H1 (cell line): ENCODE measurements around the gene PRPF6. TPM values are rescaled to one million over a fixed set of nuclear protein-coding genes. Genes with fewer than 3 reads are reported as not detected.

Experiments used
- CTCF ChIA-PET: fragments of 300-600 bp; sonication (Branson Sonifier 250); formaldehyde crosslinking; loops from one replicate; lab custom pipeline; 2021; ENCODE audit not compliant: partially characterized antibody; lab: Charles Lee
- POLR2A ChIA-PET: fragments of 300-600 bp; sonication (Branson Sonifier 250); formaldehyde crosslinking; loops from one replicate; lab custom pipeline; 2021; ENCODE audit warnings: inconsistent platforms; ENCODE audit not compliant: partially characterized antibody; lab: Charles Lee
- DNase-seq, 2 experiments: peaks; one replicate each; pipeline versions ENCODE4 v3.0.0 to v3.0.0-alpha.2; 2010 to 2022; ENCODE audit warnings: low spot score in 2 of 2, low read depth in 1 of 2, mixed read lengths in 1 of 2
- FAIRE-seq: peaks from 2 replicates; lab custom pipeline; 2011; peaks lifted over from hg19 to GRCh38; lab: Jason Lieb, UNC
- H2AFZ ChIP-seq: 2 replicates; pipeline ENCODE4 v1.8.1; 2012; ENCODE audit warnings: low read length, inconsistent platforms
- H2AK5ac ChIP-seq: 2 replicates; pipeline ENCODE4 v1.6.1; 2013; ENCODE audit warnings: low read depth, low read length
- H2BK120ac ChIP-seq: replicated peaks from 2 replicates; pipeline ENCODE3; 2013; ENCODE audit warnings: low read depth, low read length, inconsistent platforms
- H2BK12ac ChIP-seq: 2 replicates; pipeline ENCODE4 v1.6.1; 2013; ENCODE audit warnings: low read depth, low read length
- H2BK15ac ChIP-seq: 2 replicates; pipeline ENCODE4 v1.6.1; 2013; ENCODE audit warnings: low read length
- H2BK20ac ChIP-seq: 2 replicates; pipeline ENCODE4 v1.6.1; 2013; ENCODE audit warnings: low read length
- H2BK5ac ChIP-seq: 2 replicates; pipeline ENCODE4 v1.6.1; 2013; ENCODE audit warnings: low read depth, low read length
- H3K14ac ChIP-seq: 2 replicates; pipeline ENCODE4 v1.6.1; 2013; ENCODE audit warnings: inconsistent platforms; ENCODE audit not compliant: insufficient read length
- H3K18ac ChIP-seq: 2 replicates; pipeline ENCODE4 v1.6.1; 2013; ENCODE audit warnings: low read length; ENCODE audit errors: extremely low read depth
- H3K23ac ChIP-seq: 2 replicates; pipeline ENCODE4 v1.6.1; 2013; ENCODE audit warnings: inconsistent platforms; ENCODE audit not compliant: insufficient read length
- H3K23me2 ChIP-seq: 2 replicates; pipeline ENCODE4 v1.6.1; 2013; ENCODE audit warnings: low read depth, low read length
- H3K27ac ChIP-seq: 2 replicates; pipeline ENCODE4 v1.6.1; 2011; ENCODE audit warnings: low read depth, low read length, inconsistent platforms
- H3K27me3 ChIP-seq, 4 experiments: replicated peaks in 1 of 4; 1 replicate in 1 of 4; 2 replicates in 3 of 4; pipeline versions ENCODE4 v1.6.1 to v1.8.1; 2011 to 2013; ENCODE audit warnings: low read length in 3 of 4, mild to moderate bottlenecking in 3 of 4, inconsistent platforms in 2 of 4, mixed read lengths in 2 of 4, moderate library complexity in 1 of 4; ENCODE audit not compliant: control insufficient read depth in 3 of 4, insufficient read depth in 3 of 4; ENCODE audit errors: extremely low read depth in 1 of 4
- H3K36me3 ChIP-seq, 4 experiments: 2 replicates each; pipeline versions ENCODE4 v1.6.1 to v1.8.1; 2011 to 2013; ENCODE audit warnings: mild to moderate bottlenecking in 4 of 4, low read length in 3 of 4, moderate library complexity in 2 of 4, control low read depth in 1 of 4, inconsistent platforms in 1 of 4; ENCODE audit not compliant: insufficient read depth in 4 of 4, control insufficient read depth in 2 of 4
- H3K4ac ChIP-seq: replicated peaks from 2 replicates; pipeline ENCODE3; 2013; ENCODE audit warnings: low read length, low read depth, mixed read lengths, inconsistent platforms; ENCODE audit not compliant: insufficient read length
- H3K4me1 ChIP-seq, 4 experiments: replicated peaks in 1 of 4; 1 replicate in 1 of 4; 2 replicates in 3 of 4; pipeline versions ENCODE4 v1.6.1 to v1.8.1; 2011 to 2013; ENCODE audit warnings: low read length in 3 of 4, inconsistent platforms in 2 of 4, mixed read lengths in 1 of 4; ENCODE audit not compliant: insufficient read depth in 4 of 4, control insufficient read depth in 3 of 4
- H3K4me2 ChIP-seq, 2 experiments: 2 replicates each; pipeline versions ENCODE4 v1.6.1 to v1.8.1; 2011 to 2013; ENCODE audit warnings: low read depth in 2 of 2, low read length in 2 of 2, control low read depth in 1 of 2, inconsistent platforms in 1 of 2, mild to moderate bottlenecking in 1 of 2; ENCODE audit not compliant: insufficient read depth in 1 of 2
- H3K4me3 ChIP-seq, 4 experiments: fragments of 200-600, 300-600 bp in 1 of 4; sonication (generic), shearing (Covaris generic), sonication (Bioruptor Twin) in 1 of 4; 2 replicates each; pipeline versions ENCODE4 v1.5.1 to v1.8.1; 2011 to 2016; ENCODE audit warnings: low read length in 4 of 4, low read depth in 3 of 4, control low read depth in 2 of 4, inconsistent platforms in 2 of 4, mild to moderate bottlenecking in 2 of 4, mixed read lengths in 1 of 4, moderate library complexity in 1 of 4; ENCODE audit not compliant: insufficient read depth in 2 of 4; ENCODE audit errors: extremely low read depth in 1 of 4
- H3K56ac ChIP-seq: replicated peaks from 2 replicates; pipeline ENCODE3; 2013; ENCODE audit warnings: low read depth, mild to moderate bottlenecking, mixed read lengths, low read length, inconsistent platforms; ENCODE audit not compliant: insufficient read length
- H3K79me1 ChIP-seq: 2 replicates; pipeline ENCODE4 v1.6.1; 2013; ENCODE audit warnings: low read depth, low read length, control low read depth
- H3K79me2 ChIP-seq, 2 experiments: 2 replicates each; pipeline versions ENCODE4 v1.6.1 to v1.8.1; 2012 to 2013; ENCODE audit warnings: low read length in 2 of 2, mild to moderate bottlenecking in 2 of 2, inconsistent platforms in 1 of 2; ENCODE audit not compliant: insufficient read depth in 2 of 2, control insufficient read depth in 1 of 2
- H3K9ac ChIP-seq, 4 experiments: replicated peaks in 1 of 4; 1 replicate in 1 of 4; 2 replicates in 3 of 4; pipeline versions ENCODE4 v1.6.1 to v1.8.1; 2011 to 2013; ENCODE audit warnings: low read depth in 3 of 4, low read length in 3 of 4, control low read depth in 2 of 4, mild to moderate bottlenecking in 2 of 4, moderate library complexity in 2 of 4, inconsistent platforms in 1 of 4; ENCODE audit errors: extremely low read depth in 1 of 4
- H3K9me3 ChIP-seq, 2 experiments: 2 replicates each; pipeline versions ENCODE4 v1.6.1 to v1.8.1; 2012 to 2013; ENCODE audit warnings: mild to moderate bottlenecking in 2 of 2, moderate library complexity in 2 of 2, control low read depth in 1 of 2, inconsistent platforms in 1 of 2, low read depth in 1 of 2, low read length in 1 of 2, mixed read lengths in 1 of 2; ENCODE audit not compliant: insufficient read depth in 2 of 2
- H4K20me1 ChIP-seq, 2 experiments: replicated peaks in 1 of 2; 2 replicates each; pipeline versions ENCODE3 to v1.8.1; 2011 to 2013; ENCODE audit warnings: inconsistent platforms in 2 of 2, low read length in 2 of 2, mild to moderate bottlenecking in 1 of 2; ENCODE audit not compliant: insufficient read depth in 2 of 2, control insufficient read depth in 1 of 2
- H4K5ac ChIP-seq: 2 replicates; pipeline ENCODE4 v1.6.1; 2013; ENCODE audit warnings: low read length, low read depth, mixed read lengths, inconsistent platforms; ENCODE audit not compliant: insufficient read length
- H4K8ac ChIP-seq: 2 replicates; pipeline ENCODE4 v1.8.0; 2013; ENCODE audit warnings: mild to moderate bottlenecking, moderate library complexity, low read length, inconsistent platforms; ENCODE audit not compliant: insufficient read depth; ENCODE audit errors: extremely low read depth
- H4K91ac ChIP-seq: replicated peaks from 2 replicates; pipeline ENCODE3; 2013; ENCODE audit warnings: low read length, mixed read lengths, inconsistent platforms; ENCODE audit not compliant: insufficient read length
- CEBPB ChIP-seq: IDR thresholded peaks from 2 replicates; pipeline ENCODE4 v1.6.1; 2012; ENCODE audit warnings: low read depth, low read length
- HDAC6 ChIP-seq: IDR thresholded peaks from one replicate; pipeline ENCODE4 v1.7.1; 2012; ENCODE audit warnings: low read depth, mild to moderate bottlenecking, inconsistent platforms, low read length, moderate library complexity
- RXRA ChIP-seq: IDR thresholded peaks from 2 replicates; pipeline ENCODE4 v1.6.1; 2011; ENCODE audit warnings: low read depth, mild to moderate bottlenecking, low read length, moderate library complexity; ENCODE audit not compliant: insufficient read depth
- SIN3A ChIP-seq, 2 experiments: IDR thresholded peaks in 1 of 2; conservative IDR thresholded peaks in 1 of 2; 2 replicates each; pipeline ENCODE4 v1.6.1; 2011 to 2012; ENCODE audit warnings: low read length in 2 of 2, improper control_type of control experiment in 1 of 2, low read depth in 1 of 2, mild to moderate bottlenecking in 1 of 2
- SIX5 ChIP-seq: IDR thresholded peaks from 2 replicates; pipeline ENCODE4 v1.6.1; 2011; ENCODE audit warnings: mild to moderate bottlenecking, low read depth, low read length
- SP2 ChIP-seq: IDR thresholded peaks from 2 replicates; pipeline ENCODE4 v1.6.1; 2012; ENCODE audit warnings: mild to moderate bottlenecking, low read length, inconsistent platforms
- SRF ChIP-seq: IDR thresholded peaks from 2 replicates; pipeline ENCODE4 v1.6.1; 2011; ENCODE audit warnings: mild to moderate bottlenecking, low read depth, low read length, moderate library complexity
- WGBS, 2 experiments: shearing (Covaris generic) in 1 of 2; methylation state at CpG; one replicate each; pipeline versions ENCODE4 v1.1.6 to v1.1.7; 2013 to 2015; ENCODE audit warnings: low lambda C conversion rate in 2 of 2, mixed read lengths in 2 of 2, inconsistent platforms in 1 of 2, low coverage in 1 of 2, missing lambda C conversion rate in 1 of 2; ENCODE audit not compliant: insufficient replicate concordance in 2 of 2, insufficient coverage in 1 of 2, insufficient read length in 1 of 2; ENCODE audit errors: extremely low coverage in 1 of 2, missing lambda C conversion rate in 1 of 2; 5-methylcytosine and 5-hydroxymethylcytosine counted together
- long read RNA-seq, 2 experiments: library from RNA in 1 of 2; library from capped mRNA in 1 of 2; stranded (forward); transcript quantifications; one replicate each; pipeline ENCODE4 v2.0.0, GENCODE V29; 2021; ENCODE audit warnings: inconsistent platforms in 1 of 2
- polyA minus RNA-seq, 3 experiments: library from RNA; depleted of rRNA, polyadenylated mRNA; stranded (reverse); fragments of >200 nt; gene quantifications; 1 replicate in 2 of 3; 2 replicates in 1 of 3; pipeline ENCODE4 v1.2.3, GENCODE V29; 2011
- polyA plus RNA-seq, 7 experiments: library from polyadenylated mRNA; depleted of rRNA in 3 of 7; stranded (reverse) in 5 of 7; unstranded in 2 of 7; fragments of >200 nt in 5 of 7; fragments of 200-250 nt in 2 of 7; gene quantifications; 1 replicate in 5 of 7; 2 replicates in 1 of 7; 4 replicates in 1 of 7; pipeline versions ENCODE4 v1.2.1 to v1.2.3, GENCODE V29; 2011 to 2013; ENCODE audit warnings: missing spikeins in 2 of 7, mixed read lengths in 2 of 7
- total RNA-seq: library from RNA; stranded (reverse); fragmentation: NEBNext Ultra II Directional; extraction: Animal tissue kit (Norgen Biotek cat#: 25700); gene quantifications from 2 replicates; pipeline ENCODE4 v1.2.1, GENCODE V29; 2021

Gene PRPF6
- total RNA-seq (76.9 and 80.7 TPM in 2 replicates), polyA plus RNA-seq (2011; rRNA removed) (27.9 and 42.8 TPM in 2 replicates), polyA minus RNA-seq (2011; rRNA and poly(A)+ RNA removed) (44.2 and 52.8 TPM in 2 replicates)
- 58.0 TPM for polyA plus RNA-seq (2011; cell fraction: cytosol; rRNA removed)
- polyA plus RNA-seq (2011; cell fraction: nucleus; rRNA removed) = 66.9 TPM
- 70.7 to 88.3 TPM (median 83.6 TPM) in 4 replicates for polyA plus RNA-seq (2012, experiment 1 of 2)
- 54.3 TPM for polyA plus RNA-seq (2012, experiment 2 of 2)
- polyA plus RNA-seq (2013, experiment 1 of 2) = 41.9 TPM
- polyA plus RNA-seq (2013, experiment 2 of 2) = 38.8 TPM
- 36.3 TPM for polyA minus RNA-seq (2011; cell fraction: cytosol; rRNA and poly(A)+ RNA removed)
- polyA minus RNA-seq (2011; cell fraction: nucleus; rRNA and poly(A)+ RNA removed) = 23.1 TPM
- long read RNA-seq, experiment 1, partial matches to known transcripts = 22 of 32 reads
- long read RNA-seq, experiment 1, other reads (novel, unspliced or antisense) = 6 of 32 reads
- long read RNA-seq, experiment 2, transcript PRPF6-201 (21 exons, 3,044 nt) = major isoform, 10 of 15 reads
- long read RNA-seq, experiment 2, partial matches to known transcripts = 5 of 15 reads
- long read RNA-seq, experiment 2, other reads (novel, unspliced or antisense) = 0 of 15 reads

GRCh38 chr20:63980806-63981728 lies at the start of gene PRPF6:
TSS of gene PRPF6 (plus strand) at chr20:63981132. CDS start at chr20:63981246, 114 bp downstream.
- no peak within 1 kb of the TSS for H3K14ac ChIP-seq
- peak within 1 kb of the TSS; percentile 62; the same call in 1 of the 2 replicates for H3K18ac ChIP-seq
- H2BK12ac ChIP-seq = peak within 1 kb of the TSS; percentile 52; the same call in 1 of the 2 replicates
- H3K23me2 ChIP-seq = peaks cover 14% of the 10 kb centered on the region
- peak within 1 kb of the TSS; percentile 34; the same call in 1 of the 2 replicates for H2BK15ac ChIP-seq
- peak within 1 kb of the TSS; percentile 94 for H2BK5ac ChIP-seq
- peak within 1 kb of the TSS; percentile 68 to 89 (median 83) for H3K4me3 ChIP-seq
- H4K20me1 ChIP-seq = peaks cover 2 to 12% of the 10 kb centered on the region in 2 experiments
- H4K91ac ChIP-seq = peak within 1 kb of the TSS; percentile 99
- peak within 1 kb of the TSS; percentile 70; the same call in 1 of the 2 replicates for H2AK5ac ChIP-seq
- 3% methylated on average over 37 of the region's 75 CpGs; no CpG with 5 or more reads in 1 of the 2 experiments for WGBS, 2 experiments
- no peaks in the 10 kb centered on the region for H3K9me3 ChIP-seq
- FAIRE-seq (no peak), DNase-seq (peak; percentile 94 to 95)
- peak within 1 kb of the TSS; percentile 99 for H4K8ac ChIP-seq
- peak within 1 kb of the TSS; percentile 72 for H2BK120ac ChIP-seq
- peak within 1 kb of the TSS; percentile 95 for H4K5ac ChIP-seq
- peaks cover 5 to 21% (median 16%) of the 10 kb centered on the region in 4 experiments; a peak in 7 of 8 replicates for H3K36me3 ChIP-seq
- H3K4me2 ChIP-seq = peak within 1 kb of the TSS; percentile 62 to 95
- ChIA-PET CTCF (interaction anchor here (0.6 to 2.0 kb wide), 41 partner anchors 10 to 458 kb away, joined by 3 to 17 read pairs (median 4); partner anchors contain the start of genes C20orf204, LKAAEAR1, TCEA2 and TPD52L2), POLR2A (interaction anchor here (0.7 to 1.9 kb wide), 13 partner anchors 10 to 243 kb away, joined by 3 to 13 read pairs (median 4); partner anchors contain the start of genes TPD52L2 and UCKL1)
- H3K27ac ChIP-seq = peak within 1 kb of the TSS; percentile 88
- peak within 1 kb of the TSS; percentile 80 for H2AFZ ChIP-seq
- peak within 1 kb of the TSS; percentile 96 for H3K4ac ChIP-seq
- peaks cover 0 to 20% of the 10 kb centered on the region in 2 experiments; a peak in 3 of 4 replicates for H3K79me2 ChIP-seq
- H3K9ac ChIP-seq = peak within 1 kb of the TSS; percentile 66 to 87 (median 79)
- peak within 1 kb of the TSS; percentile 3; the same call in 1 of the 2 replicates for H2BK20ac ChIP-seq
- peak within 1 kb of the TSS; percentile 9 for H3K56ac ChIP-seq
- peaks cover 4% of the 10 kb centered on the region; the same call in 1 of the 2 replicates for H3K79me1 ChIP-seq
- no peak within 1 kb of the TSS for H3K23ac ChIP-seq
- peaks cover 0 to 9% (median 2%) of the 10 kb centered on the region in 4 experiments; a peak in 3 of 7 replicates for H3K27me3 ChIP-seq
- peaks cover 4 to 24% (median 12%) of the 10 kb centered on the region in 4 experiments; a peak in 6 of 7 replicates for H3K4me1 ChIP-seq
- TF ChIP-seq SP2 = no peak
- TF ChIP-seq HDAC6 = no peak
- peak; percentile 56 for TF ChIP-seq SRF
- no peak for TF ChIP-seq RXRA
- peak; percentile 46 to 94; a peak in 2 of 4 replicates for TF ChIP-seq SIN3A (conservative IDR thresholded peaks at IDR 0.05 in 1 of 2, IDR thresholded peaks at IDR 0.05 in 1 of 2; ENCODE audit: low read depth in 1 of 2, low read length in 2 of 2)
- TF ChIP-seq CEBPB = no peak
- peak; percentile 27; the same call in 1 of the 2 replicates for TF ChIP-seq SIX5
